KMS-11 (cell line): ENCODE data around the gene MEF2A.

Experiments
- H2AFZ ChIP-seq: fragments of 200-600 bp; sonication (generic); 2 replicates; pipeline ENCODE4 v1.6.1; 2016; ENCODE audit warnings: antibody characterized with exemption, mixed run types, low read depth
- H3K27ac ChIP-seq: fragments of 200-600 bp; sonication (generic); 2 replicates; pipeline ENCODE4 v1.6.1; 2016; ENCODE audit warnings: mild to moderate bottlenecking, mixed run types
- H3K27me3 ChIP-seq: fragments of 200-600 bp; sonication (generic); 2 replicates; pipeline ENCODE4 v1.6.1; 2017; ENCODE audit warnings: mild to moderate bottlenecking, low read depth, mixed run types, moderate library complexity; ENCODE audit not compliant: insufficient read depth
- H3K36me3 ChIP-seq: fragments of 200-600 bp; sonication (generic); 2 replicates; pipeline ENCODE4 v1.6.1; 2017; ENCODE audit warnings: mild to moderate bottlenecking, mixed run types; ENCODE audit not compliant: insufficient read depth
- H3K4me1 ChIP-seq: fragments of 200-600 bp; sonication (generic); 2 replicates; pipeline ENCODE4 v1.6.1; 2016; ENCODE audit warnings: mild to moderate bottlenecking, low read depth, mixed run types; ENCODE audit not compliant: poor library complexity, severe bottlenecking
- H3K4me2 ChIP-seq: fragments of 200-600 bp; sonication (generic); 2 replicates; pipeline ENCODE4 v1.7.0; 2016; ENCODE audit warnings: mild to moderate bottlenecking, mixed run types
- H3K4me3 ChIP-seq: fragments of 200-600 bp; sonication (generic); IDR thresholded peaks from 2 replicates; pipeline ENCODE4 v1.6.1; 2017; ENCODE audit warnings: low read depth, low read length, mixed read lengths; ENCODE audit not compliant: insufficient read depth
- H3K79me2 ChIP-seq: fragments of 200-600 bp; sonication (generic); 2 replicates; pipeline ENCODE4 v1.6.1; 2016; ENCODE audit warnings: low read depth, mixed run types; ENCODE audit not compliant: insufficient read depth
- H3K9ac ChIP-seq: fragments of 200-600 bp; sonication (generic); 2 replicates; pipeline ENCODE4 v1.6.1; 2016; ENCODE audit warnings: mild to moderate bottlenecking, mixed run types
- H4K20me1 ChIP-seq: fragments of 200-600 bp; sonication (generic); 2 replicates; pipeline ENCODE4 v1.6.1; 2016; ENCODE audit warnings: mild to moderate bottlenecking, mixed run types; ENCODE audit not compliant: insufficient read depth
- CTCF ChIP-seq: fragments of 200-600 bp; sonication (generic); conservative IDR thresholded peaks from 2 replicates; pipeline ENCODE4 v1.6.1; 2017; ENCODE audit warnings: low read depth, mild to moderate bottlenecking, antibody characterized with exemption, low read length, moderate library complexity, mixed read lengths

MEF2A gene

GRCh38 chr15:99556578-99556977 lies 9.2 kb upstream of the MEF2A start:
- Histone ChIP-seq H2AFZ (no peak overlapping the region), H3K27me3 (no peaks in the 10 kb centered on the region), H3K79me2 (no peaks in the 10 kb centered on the region), H4K20me1 (no peaks in the 10 kb centered on the region), H3K4me2 (no peak overlapping the region), H3K4me3 (no peak overlapping the region), H3K36me3 (no peaks in the 10 kb centered on the region), H3K27ac (no peak overlapping the region), H3K9ac (no peak overlapping the region), H3K4me1 (no peaks in the 10 kb centered on the region)
- TF ChIP-seq CTCF: no peak

GRCh38 chr15:99558084-99558483 lies 7.7 kb upstream of the MEF2A start:
- no peak overlapping the region for H2AFZ ChIP-seq

GRCh38 chr15:99558571-99558970 lies 7.2 kb upstream of the MEF2A start:
- Histone ChIP-seq H3K9ac (no peak overlapping the region), H3K4me2 (no peak overlapping the region), H3K27me3 (no peaks in the 10 kb centered on the region), H3K27ac (no peak overlapping the region), H3K79me2 (no peaks in the 10 kb centered on the region), H3K36me3 (no peaks in the 10 kb centered on the region), H3K4me3 (no peak overlapping the region), H3K4me1 (no peaks in the 10 kb centered on the region), H2AFZ (no peak overlapping the region), H4K20me1 (no peaks in the 10 kb centered on the region)
- no peak for TF ChIP-seq CTCF

More at GRCh38 chr15:99558084-99558483, 7.7 kb upstream of the MEF2A start:
- no peaks in the 10 kb centered on the region for H3K79me2 ChIP-seq
- no peak overlapping the region for H3K4me3 ChIP-seq
- no peaks in the 10 kb centered on the region for H3K27me3 ChIP-seq
- no peak overlapping the region for H3K4me2 ChIP-seq
- H3K27ac ChIP-seq: no peak overlapping the region
- H4K20me1 ChIP-seq: no peaks in the 10 kb centered on the region
- no peak for TF ChIP-seq CTCF
- no peak overlapping the region for H3K9ac ChIP-seq
- no peaks in the 10 kb centered on the region for H3K36me3 ChIP-seq
- H3K4me1 ChIP-seq: no peaks in the 10 kb centered on the region

- H3K27me3 ChIP-seq: no peaks in the 10 kb centered on the region
- H3K79me2 ChIP-seq: no peaks in the 10 kb centered on the region; the same call in 1 of the 2 replicates
- no peaks in the 10 kb centered on the region for H3K36me3 ChIP-seq
- no peak overlapping the region for H3K4me3 ChIP-seq
- no peaks in the 10 kb centered on the region for H4K20me1 ChIP-seq
- H3K4me2 ChIP-seq: no peak overlapping the region
- no peak overlapping the region for H3K9ac ChIP-seq
- no peak overlapping the region for H2AFZ ChIP-seq
- no peak for TF ChIP-seq CTCF
- peaks cover 7% of the 10 kb centered on the region for H3K4me1 ChIP-seq
- H3K27ac ChIP-seq: no peak overlapping the region
Observed at GRCh38 chr15:99561476-99562230, 4.1 kb upstream of the MEF2A start.
